NCI-H1417 (cell line): ENCODE measurements around the gene CD248.
"Not testable (repeated sequence)": the region's sequence is repeated elsewhere in the genome, so short reads cannot be mapped to it uniquely, and the experiment has no call there.

Experiments used
- DNase-seq, 3 experiments: peaks; one replicate each; lab custom pipeline; 2025; lab: John Stamatoyannopoulos, UW

Gene CD248

DNA sequence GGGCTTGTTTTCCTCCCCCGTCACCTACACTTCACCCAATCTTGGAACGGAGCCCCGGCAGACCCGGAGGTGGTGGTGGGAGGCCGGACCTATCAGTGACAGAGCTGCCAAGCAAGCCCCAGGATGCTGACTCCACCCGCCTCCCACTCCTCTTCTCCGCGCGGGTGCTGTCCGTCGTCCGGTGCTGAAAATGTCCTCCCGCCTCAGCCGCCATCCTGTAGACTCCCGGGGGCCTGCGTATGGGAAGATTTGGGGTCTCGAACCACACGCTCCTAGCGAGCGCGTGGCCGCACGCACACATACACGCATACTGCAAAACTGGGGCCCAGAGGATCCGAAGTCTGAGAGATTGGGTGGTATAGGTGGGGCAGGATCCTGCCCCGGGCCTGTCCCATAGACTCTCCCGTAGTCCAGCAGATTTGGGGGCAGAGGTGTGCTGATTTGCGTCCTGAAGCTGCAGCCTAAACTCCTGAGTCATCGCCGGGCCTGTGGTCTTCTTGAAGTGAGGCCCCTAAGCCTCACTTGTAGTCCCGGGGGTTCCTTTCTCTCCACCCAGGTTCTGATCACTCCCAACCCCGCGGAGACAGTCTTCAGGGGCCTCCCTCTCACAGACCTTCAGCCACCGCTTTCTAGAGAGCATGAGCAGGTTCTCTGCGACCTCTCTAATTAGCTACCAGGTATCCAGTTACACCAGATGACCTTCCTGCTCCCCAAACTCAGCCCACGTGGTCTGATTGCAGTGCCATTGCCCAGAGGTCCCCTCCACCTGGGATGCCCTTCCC, 27.1 kb downstream of the CD248 start:
- DNase-seq: peak in 2 of 3 experiments; percentile 46 to 62

DNA sequence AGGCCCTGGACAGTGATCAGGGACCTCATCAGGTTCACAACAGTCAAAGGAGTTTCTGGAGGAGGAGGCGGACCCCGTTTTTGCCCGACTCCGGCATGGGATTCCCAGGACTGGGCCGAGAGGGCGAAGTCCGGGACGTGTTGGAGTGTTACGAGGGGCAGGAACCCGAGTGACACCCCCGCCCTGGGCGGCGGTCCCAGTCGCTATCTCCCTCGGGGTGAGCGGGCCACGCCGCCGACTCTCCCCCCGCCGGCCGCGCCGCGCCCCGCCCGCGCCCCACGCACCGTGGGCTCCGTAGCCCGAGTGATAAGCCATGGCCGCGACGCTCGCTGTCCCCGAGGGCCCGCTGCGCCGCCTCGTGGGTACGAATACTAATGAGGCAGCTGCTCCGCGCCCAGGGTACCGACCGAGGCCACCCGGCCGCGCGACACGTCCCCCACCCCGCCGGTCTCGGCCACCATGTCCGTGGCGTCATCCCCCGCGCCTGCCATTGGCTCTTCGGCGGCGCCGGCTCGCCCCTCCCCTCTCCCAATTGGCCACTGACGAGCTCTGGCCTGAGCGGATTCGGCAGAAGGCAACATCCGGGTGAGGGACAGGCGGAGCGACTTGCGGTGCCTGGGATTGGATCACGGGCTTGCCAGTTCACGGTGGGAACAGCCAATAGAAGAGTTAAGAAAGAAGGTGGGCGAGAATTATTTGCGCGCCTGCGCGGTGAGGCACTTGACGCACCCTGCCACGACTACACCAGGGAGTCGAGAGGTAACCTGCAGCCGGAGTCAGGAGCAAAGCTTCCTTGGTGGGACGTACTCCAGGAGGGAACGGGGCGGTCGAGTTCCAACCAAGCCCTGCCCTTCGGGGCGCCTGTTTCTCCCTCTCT, 27.9 kb downstream of the CD248 start, which contains the start of gene YIF1A:
TSS of gene YIF1A (minus strand) at position 473 of the 877 bp plus-strand sequence. CDS start at position 315, 158 bp downstream.
- DNase-seq: peak; percentile 99 to 100 (median 99)

DNA sequence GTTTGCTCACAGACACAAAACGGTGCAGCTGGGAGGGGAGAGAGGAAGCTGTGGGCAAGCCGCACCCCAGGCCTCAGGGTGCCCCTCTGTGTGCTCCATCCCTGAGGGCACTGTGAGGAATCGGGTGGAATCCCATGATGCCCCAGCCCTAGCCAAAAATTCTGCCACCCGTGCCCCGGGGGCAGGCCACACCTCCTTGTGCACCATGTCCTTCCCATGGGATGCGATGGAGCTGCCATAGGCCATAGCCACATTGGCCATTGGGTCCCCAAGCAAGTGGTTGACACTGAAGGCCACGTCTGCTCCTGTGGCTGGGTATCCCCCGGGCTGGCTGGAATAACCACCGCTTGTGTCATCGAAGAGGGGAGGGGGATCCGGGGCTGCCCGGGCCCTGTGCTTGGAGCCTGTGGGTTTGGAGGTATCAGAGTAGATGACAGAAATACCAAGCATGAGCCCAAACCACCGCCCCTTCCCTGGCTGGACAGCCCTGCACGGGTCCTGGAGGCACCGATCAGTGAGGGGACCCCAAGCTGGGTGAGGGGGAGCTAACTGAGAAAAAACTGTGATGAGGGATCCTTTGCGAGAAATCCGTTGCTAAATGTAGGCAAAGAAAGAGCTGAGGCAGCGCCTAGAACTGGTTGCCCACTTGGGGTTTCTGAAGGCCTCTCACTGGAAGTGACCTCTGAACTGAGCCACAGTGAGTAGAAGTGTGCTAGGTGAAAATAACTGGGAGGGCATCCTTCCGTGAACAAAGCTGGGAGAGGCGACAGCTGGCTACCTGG, 28.8 kb downstream of the CD248 start:
- peak in 1 of 3 experiments; percentile 81 for DNase-seq

DNA sequence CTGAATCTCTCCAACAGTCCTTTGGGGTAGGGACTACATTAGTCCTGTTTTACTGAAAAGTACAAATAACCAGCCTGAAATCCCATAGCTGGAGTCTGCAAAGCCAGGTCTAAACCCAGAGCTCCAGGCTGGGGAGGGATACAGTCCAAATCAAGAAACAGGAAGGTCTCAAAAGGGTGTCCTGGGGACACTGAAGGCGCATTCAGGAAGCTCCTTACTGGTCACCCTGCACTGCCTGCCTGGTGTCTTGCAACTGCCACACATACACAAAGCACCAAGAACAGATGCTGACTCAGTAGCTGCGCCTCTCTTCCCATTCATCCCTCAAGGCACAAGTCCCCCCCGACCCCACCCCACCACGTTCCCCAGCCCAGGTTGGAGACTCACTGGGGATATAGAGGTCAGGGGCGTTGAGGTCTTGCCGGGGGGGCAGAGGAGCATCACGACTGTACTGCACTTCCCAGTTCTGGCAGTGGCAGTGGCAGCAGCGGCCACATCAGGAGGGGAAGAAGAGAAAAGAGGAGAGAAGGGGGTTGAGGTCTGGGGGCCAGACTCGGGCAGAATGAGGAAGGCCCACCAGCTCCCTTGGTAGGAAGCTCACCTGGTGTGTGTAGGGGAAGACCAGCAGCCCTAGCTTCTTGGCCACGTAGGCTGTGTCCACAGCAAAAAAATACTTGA, 29.5 kb downstream of the CD248 start:
- no peak for DNase-seq

DNA sequence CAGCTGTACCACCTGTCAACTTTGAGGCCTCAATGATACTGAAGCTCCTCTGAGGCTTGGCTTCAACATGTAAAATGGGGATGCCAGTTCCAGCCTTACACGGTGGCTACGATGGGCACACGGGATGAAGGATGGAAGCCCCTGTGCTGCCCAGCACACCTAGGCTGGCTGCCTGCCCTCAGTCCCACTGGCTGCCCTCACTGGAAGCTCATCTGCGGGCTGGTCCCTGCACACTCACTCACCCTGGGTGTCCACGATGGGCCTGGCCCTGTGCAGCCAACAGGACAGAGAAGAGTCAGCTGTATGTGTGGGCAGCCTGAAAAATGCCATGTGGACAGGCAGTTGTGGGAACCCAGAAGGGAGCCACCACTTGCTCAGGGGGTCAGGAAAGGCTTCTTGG, 30.1 kb downstream of the CD248 start:
- DNase-seq: no peak

DNA sequence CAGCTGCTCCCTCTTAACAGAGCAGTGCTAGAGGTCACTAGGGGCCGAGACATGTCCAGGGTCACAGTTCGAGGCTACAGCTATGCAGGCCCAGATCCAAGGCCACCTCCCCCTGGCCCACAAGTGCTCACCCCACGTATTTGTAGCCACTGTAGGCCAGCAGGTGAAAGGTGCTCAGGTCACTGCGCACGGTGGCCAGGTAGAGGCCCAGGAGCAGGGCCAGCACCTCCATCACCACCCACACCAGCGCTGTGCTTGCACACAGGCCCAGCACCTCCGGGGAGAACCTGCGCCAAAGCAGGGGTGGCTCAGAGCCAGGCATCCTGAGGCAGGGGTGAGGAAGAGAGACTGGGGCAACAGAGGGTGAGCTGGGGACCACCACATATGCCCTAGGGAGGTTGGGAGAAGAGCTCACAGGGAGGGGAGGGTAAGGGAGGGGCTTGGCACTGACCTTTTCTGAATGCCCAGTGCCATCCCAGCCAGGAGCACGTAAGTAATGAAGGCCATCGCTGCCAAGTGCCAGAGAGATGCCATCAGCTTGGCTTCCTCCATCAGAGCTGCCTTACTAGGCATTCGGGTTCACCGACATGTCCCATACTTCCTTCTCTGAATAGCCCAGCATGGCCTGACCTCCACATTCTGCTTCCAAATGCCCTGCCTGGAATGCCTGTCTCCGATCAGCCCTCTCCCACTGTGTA, 31.4 kb downstream of the CD248 start:
- DNase-seq: no peak

DNA sequence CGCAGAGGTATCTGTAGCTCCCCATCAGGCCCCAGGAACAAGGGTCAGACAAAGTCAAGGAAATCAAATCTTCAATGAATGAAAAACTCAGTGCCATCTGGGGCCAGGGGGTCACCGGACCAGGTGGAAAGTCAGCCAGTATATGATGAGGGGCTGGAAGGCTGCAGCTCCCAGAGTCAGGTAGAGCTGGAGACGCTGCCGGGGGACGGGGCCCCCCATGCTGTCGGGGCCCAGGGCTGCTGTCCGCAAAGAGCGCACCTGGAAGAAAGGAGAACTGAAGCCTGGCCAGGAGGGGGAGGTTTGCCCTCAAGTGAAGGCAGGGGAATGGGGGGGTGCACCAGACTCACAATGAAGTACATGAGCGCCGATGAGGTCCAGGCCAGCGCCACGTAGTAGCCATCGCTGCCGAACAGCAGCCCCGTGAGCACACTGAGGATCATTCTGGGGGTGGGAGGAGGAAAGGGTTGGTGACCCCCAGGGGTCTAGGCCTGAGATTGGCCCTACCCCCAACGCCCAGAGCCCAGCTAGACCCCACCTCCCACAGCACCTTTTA, 32.2 kb downstream of the CD248 start:
- DNase-seq: no peak

DNA sequence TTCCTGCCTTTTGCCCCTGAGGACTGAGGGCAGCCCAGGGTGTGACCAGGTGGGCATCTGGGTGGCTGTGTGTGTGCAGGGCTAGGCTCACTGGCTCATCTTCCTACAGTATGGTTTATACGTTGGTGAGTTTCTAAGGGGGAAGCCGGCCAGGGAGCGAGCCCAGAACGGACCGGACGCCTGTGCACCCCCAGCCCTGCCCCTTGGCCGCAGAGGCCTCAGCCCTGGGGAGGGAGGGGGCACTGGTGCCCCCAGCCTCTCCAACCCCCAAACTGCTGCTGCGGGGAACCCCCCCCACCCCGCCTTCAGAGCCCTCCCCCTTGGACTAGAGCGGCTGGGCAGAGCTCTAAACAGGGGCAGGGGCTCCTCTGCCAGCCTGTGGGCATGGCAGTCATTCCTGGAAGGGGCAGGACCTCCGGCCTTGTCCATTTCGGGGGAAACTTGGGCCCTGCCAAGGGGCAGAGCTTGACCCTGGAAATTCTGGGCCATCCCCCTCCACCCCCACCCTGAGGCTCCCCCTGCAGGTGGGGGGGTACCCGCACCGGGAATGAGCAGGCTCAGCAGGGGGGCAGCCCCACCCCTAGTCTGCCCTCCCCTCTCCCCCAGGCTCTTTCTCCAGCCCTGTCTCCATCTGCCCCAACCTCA, 33.3 kb downstream of the CD248 start:
- no peak for DNase-seq

DNA sequence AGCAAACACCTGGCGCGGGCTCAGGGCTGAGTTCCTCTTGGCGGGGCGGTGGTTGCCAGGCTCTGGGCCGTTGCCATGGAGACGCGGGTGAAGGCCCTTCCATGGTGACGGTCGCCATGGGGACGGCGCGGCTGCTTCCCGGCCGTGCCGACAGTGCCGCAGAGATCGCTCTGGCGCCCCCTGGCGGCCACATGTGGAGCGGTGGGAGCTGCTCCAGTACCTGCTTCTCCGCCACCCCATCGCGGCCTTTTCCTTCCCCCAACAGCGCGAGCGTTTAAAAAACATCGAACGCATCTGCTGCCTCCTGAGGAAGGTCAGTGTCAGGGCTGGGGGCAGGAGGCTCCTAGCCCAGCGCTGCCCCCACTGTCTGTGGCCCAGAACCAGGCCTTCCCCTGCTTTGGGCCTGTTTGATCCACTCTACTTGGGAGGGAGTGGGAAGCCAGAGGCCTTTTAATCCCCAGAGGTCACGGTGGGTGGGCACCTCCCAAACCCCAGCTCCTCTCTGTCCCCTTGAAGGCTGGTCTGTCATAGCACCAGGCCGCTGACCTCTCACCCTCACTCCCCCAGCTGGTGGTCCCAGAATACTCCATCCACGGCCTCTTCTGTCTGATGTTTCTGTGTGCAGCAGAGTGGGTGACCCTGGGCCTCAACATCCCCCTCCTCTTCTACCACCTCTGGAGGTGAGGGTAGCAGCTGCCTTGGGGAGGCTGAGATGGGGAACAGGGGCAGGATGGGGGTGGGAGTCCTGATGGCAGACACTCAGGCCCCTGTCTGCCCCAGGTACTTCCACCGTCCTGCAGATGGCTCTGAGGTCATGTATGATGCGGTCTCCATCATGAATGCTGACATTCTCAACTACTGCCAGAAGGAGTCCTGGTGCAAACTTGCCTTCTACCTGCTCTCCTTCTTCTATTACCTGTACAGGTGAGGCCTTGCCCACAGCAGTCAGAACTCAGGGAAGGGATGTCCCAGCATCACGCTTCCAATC, 34.1 kb downstream of the CD248 start:
- peak; percentile 98 to 99 (median 99) for DNase-seq

DNA sequence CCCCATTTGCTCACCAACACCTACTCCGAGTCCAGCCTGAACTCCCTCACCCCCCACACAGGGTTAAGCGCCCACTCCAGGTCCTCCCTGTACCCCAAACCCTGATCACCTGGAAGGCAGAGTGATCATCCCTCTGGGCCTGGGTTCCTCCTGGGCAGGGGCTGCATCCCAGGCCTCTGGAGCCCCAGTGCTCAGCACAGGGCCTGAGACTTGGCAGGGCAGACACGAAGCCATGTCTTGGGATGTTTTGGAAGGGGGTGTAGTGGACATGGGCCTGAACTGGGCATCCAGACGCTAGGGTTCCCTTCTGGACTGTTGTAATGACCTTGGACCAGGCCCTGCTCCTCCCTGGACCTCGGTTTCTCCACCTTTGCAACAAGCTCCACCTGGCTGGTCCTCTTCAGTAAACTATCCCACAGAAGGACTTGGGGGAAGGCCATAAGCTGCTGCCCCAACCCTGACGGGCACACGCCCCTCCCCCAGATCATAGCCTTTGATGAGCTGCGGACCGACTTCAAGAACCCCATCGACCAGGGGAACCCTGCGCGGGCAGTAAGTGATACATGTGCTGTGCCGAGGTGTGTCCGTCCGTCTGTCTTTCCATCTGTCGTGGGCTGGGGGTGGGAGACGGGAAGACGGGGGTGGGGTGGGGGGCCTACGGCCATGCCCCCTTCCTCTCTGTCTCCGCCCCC, 34.9 kb downstream of the CD248 start:
- DNase-seq: no peak

DNA sequence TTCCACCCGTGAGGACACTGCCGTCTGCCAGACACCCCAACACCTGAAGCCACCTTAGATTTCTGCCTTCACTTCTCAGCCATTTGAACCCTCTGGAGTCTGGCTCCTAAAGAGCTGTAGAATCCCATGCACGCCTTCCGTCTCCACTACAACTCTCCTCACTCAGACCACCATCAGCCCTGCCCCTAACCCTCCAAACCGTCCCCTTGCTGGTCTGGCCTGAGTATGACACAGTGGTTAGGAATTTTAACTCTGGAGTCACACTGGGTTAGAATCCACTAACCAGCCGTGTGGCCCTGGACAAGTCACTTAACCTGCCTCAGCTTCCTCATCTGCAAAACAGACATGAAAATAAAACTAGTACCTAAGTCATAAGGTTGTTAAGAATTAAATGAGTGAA, 35.8 kb downstream of the CD248 start:
- DNase-seq: no peak

DNA sequence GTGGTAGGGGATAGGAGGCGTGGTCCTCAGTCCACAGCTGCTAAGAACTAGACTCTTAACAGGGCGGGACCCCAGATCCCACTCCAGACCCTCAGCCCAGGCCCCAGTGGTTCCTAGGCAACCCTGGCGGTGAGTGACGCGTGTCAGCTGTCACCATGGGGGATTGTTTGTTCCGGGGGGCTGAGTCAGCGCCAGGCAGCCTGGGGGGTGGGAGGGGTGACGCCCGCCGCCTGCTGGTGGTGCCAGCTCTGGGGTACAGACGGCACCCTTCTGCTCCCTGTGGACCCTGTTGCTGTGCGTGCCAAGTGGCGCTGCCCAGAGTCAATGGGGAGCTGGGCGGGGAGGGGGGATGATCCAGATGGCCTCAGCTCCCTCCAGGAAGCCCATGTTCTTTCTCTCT, 36.4 kb downstream of the CD248 start:
- peak in 2 of 3 experiments; percentile 27 to 61 for DNase-seq

DNA sequence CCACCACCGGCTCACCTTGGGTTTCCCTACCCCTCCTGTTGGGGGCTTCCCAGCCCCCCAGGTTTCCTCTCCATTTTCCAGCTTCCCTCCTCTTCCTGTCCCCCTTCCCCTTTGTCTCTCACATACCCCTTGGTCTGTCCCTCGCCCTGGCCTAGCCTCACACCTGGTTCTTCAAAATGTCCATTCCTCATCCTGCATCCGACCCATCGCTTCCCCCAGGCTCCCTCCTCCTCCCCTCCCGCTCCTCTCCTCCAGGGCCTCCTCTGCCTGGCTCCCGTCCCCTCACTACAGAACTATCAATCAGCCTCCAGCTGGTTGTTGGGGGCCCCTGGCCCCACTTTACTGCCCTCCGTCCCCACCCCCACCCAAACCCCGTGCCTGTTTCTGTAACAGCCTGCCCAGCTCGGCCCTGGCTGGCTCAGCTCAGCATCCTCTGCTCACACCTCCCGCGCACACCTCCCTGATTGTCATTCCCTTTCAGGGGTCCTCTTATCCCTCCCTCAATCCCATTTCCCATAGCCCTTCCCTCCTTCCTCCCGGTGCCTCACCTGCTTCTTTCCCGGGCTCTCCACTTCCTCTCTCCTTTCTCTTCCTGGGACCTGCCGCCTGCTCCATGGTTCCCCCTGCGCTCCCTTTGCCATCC, 37.6 kb downstream of the CD248 start:
- no peak for DNase-seq

DNA sequence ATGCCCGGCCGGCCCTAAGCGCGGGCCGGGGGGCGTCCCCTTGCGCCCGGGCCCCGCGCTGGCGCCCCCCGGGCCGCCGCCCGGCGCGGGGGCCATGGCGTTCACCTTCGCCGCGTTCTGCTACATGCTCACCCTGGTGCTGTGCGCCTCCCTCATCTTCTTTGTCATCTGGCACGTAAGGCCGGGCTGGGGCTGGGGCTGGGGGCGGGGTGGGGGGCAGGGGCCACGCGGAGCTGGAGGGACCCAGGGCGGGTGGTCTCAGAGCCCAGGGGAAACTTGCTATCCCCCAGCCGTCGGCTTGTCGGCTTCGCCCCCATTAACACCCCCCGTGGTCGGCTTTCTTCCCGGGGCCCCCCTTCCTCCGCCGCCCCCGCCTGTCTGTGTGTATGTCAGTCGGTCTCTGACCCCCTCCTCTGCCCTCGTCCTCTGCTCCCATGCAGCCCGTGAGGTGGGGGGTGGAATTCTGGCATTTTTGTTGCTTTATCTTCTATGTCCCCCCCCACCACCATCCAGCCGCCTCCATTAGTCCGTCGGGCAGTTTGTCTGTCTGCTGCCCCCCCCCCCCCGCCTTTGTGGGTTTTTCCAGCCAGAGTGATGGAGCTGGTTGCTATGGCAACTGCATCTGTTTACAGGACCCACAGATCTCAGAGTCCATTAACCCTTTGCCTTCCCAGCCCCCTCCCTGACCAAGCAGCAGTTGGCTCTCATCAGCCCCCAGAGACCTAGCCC, 38.3 kb downstream of the CD248 start:
- peak in 2 of 3 experiments; percentile 51 to 76 for DNase-seq

DNA sequence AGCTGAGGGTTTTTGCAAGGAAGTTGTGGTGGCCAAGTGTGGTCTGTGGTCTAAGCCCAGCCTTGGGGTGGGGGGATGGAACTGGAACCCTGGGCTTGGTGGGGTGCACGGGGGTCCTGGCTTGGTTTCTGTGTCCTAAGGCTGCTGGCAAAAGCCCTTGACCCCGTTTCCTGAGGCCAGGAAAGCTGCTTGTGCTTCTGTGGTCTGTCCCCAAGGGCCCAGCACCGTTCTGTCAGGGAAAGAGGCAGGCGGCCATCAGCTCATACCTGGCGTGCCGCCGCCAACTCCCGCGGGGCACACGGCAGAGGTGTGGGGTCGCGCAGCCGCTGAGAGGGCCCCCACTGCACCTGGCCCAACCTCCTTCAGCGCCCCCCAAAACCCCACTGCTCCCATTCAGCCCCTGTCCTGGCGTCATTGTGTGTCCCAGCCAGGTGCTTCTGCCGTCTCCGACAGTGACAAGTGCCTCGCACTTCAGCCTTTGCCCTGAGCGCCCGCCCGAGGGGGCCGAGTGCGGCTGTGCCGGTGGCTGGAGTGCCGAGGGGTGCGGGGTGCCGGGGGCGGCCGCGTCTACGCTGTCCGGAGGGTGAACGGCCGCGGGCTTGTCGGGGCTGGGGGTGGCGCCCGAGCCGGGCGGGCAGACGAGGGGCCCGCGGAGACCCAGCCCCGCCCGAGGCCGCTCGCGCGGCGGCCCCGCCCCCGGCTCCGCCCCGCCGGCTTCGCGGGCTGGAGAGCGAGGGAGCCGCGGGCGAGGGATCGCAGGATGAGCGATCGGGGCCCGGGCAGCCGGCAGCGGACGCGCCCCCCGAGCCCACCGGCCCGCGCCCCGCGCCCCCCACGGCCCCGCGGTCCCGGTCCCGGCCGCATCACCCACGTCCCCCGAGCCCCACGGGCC, 39.1 kb downstream of the CD248 start, which contains the start of gene CNIH2:
TSS of gene CNIH2 (plus strand) at position 705 of the 892 bp plus-strand sequence. CDS start 282 bp downstream, outside the sequence.
- peak; percentile 70 to 81 (median 77) for DNase-seq

DNA sequence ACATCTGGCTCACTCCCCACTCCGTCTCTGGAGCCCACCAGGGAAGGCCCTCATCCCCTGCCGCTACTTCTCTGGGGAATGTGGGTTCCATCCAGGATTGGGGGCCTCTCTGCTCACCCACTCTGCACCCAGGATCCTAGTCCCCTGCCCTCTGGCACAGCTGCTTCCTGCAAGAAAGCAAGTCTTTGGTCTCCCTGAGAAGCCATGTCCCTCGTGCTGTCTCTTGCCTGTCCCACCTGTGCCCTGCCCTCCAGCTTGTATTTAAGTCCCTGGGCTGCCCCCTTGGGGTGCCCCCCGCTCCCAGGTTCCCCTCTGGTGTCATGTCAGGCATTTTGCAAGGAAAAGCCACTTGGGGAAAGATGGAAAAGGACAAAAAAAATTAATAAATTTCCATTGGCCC, 39.8 kb downstream of the CD248 start:
- not testable (repeated sequence) for DNase-seq
